ENCODE data around the gene CHIA. TPM values are rescaled to one million over a fixed set of nuclear protein-coding genes. Genes with fewer than 3 reads are reported as not detected.
"Not testable (repeated sequence)": the region's sequence is repeated elsewhere in the genome, so short reads cannot be mapped to it uniquely, and the experiment has no call there.

The CHIA gene
- total and polyA plus RNA-seq, 12 donors: 0.30 TPM; not detected in 11

DNA sequence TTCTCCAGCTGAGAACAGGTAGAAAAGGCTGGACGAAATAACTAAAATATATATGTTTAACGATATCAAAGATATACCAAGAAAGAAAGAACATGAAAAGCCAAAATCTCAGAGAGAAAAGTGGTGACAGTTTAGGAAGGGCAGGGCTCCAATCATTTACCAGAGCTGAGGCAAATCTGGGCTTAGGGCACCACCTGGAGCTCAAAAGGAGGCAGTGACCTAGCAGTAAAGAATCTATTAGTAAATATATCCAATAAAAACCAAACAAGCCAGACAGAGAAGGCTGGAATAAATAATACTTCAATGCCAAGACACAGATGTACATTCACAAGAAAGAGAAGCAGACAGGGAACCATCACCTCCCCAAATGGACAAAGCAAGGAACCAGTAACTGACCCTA lies 43.5 kb downstream of the CHIA start:
- Histone ChIP-seq H3K4me3 (no peak overlapping the region), H3K27me3 (peaks cover 0 to 3% (median 0%) of the 10 kb centered on the region in 7 donors), H3K27ac (no peak overlapping the region), H3K9me3 (peaks cover 0 to 43% (median 3%) of the 10 kb centered on the region in 11 donors), H3K4me1 (no peaks in the 10 kb centered on the region), H3K36me3 (no peaks in the 10 kb centered on the region)
- DNase-seq: no peak
- ATAC-seq: peak in 2 of 8 donors; percentile 58 to 71
- intact Hi-C loops (cut with DNase I): loop anchor here in 8 of 10 donors (1.0 to 5.0 kb wide), 4 partner anchors 107 to 112 kb away; partner anchors contain the start of gene CHI3L2 (in 1 of the 8)
- peak in 8 of 9 donors; percentile 24 to 62 (median 50) for TF ChIP-seq CTCF (IDR thresholded peaks at IDR 0.05)
- WGBS, 2 donors: 52 to 63% methylated on average over 2 of the region's 2 CpGs

DNA sequence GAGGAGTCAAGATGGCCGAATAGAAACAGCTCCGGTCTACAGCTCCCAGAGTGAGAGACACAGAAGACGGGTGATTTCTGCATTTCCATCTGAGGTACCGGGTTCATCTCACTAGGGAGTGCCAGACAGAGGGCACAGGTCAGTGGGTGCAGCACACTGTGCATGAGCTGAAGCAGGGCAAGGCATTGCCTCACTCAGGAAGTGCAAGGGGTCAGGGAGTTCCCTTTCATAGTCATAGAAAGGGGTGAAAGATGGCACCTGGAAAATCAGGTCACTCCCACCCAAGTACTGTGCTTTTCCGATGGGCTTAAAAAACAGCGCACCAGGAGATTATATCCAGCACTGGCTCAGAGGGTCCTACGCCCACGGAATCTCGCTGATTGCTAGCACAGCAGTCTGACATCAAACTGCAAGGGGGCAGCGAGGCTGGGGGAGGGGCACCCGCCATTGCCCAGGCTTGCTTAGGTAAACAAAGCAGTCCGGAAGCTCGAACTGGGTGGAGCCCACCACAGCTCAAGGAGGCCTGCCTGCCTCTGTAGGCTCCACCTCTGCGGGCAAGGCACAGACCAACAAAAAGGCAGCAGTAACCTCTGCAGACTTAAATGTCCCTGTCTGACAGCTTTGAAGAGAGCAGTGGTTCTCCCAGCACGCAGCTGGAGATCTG lies 44.7 kb downstream of the CHIA start:
- H3K27me3 ChIP-seq, DNase-seq, H3K36me3 ChIP-seq, ATAC-seq, H3K4me3 ChIP-seq, H3K4me1 ChIP-seq, H3K27ac ChIP-seq: not testable (repeated sequence)
- 86 to 88% methylated on average over 14 of the region's 15 CpGs for WGBS, 2 donors
- H3K9me3 ChIP-seq: peaks cover 0 to 35% (median 0%) of the 10 kb centered on the region in 11 donors
- intact Hi-C loops (cut with DNase I): loop anchor here in 3 of 10 donors (2.0 kb wide), 1 partner anchor 113 kb away; no protein-coding TSS in a partner anchor

DNA sequence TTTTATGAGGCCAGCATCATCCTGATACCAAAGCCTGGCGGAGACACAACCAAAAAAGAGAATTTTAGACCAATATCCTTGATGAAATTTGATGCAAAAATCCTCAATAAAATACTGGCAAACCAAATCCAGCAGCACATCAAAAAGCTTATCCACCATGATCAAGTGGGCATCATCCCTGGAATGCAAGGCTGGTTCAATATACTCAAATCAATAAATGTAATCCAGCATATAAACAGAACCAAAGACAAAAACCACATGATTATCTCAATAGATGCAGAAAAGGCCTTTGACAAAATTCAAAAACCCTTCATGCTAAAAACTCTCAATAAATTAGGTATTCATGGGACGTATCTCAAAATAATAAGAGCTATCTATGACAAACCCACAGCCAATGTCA lies 48.2 kb downstream of the CHIA start:
- ATAC-seq; H3K4me1 ChIP-seq; DNase-seq; H3K27me3 ChIP-seq; H3K27ac ChIP-seq; intact Hi-C loops (cut with DNase I); H3K36me3 ChIP-seq; H3K4me3 ChIP-seq: not testable (repeated sequence)
- WGBS, 2 donors: 69 to 75% methylated on average over 2 of the region's 2 CpGs
- peaks cover 0 to 14% (median 0%) of the 10 kb centered on the region in 11 donors for H3K9me3 ChIP-seq

- intact Hi-C loops (cut with DNase I): no loop called here
- DNase-seq: peak; percentile 82 to 83
- no peaks in the 10 kb centered on the region for H3K27me3 ChIP-seq
- H3K9me3 ChIP-seq: no peaks in the 10 kb centered on the region
- peaks cover 0 to 14% (median 0%) of the 10 kb centered on the region in 9 donors for H3K4me1 ChIP-seq
- WGBS, 2 donors: 2 to 3% methylated on average over 45 of the region's 45 CpGs
- H3K36me3 ChIP-seq: no peaks in the 10 kb centered on the region
- H3K27ac ChIP-seq: peak overlapping the region; percentile 60 to 86 (median 74)
- ATAC-seq: peak; percentile 93 to 98 (median 96)
- peak in 4 of 9 donors; percentile 15 to 32 (median 23) for TF ChIP-seq CTCF (IDR thresholded peaks at IDR 0.05)
- peak overlapping the region; percentile 24 to 66 (median 61) for H3K4me3 ChIP-seq
Measured at GRCh38 chr1:111346089-111346885, 55.6 kb downstream of the CHIA start.

- Histone ChIP-seq H3K4me1 (peaks cover 0 to 14% (median 0%) of the 10 kb centered on the region in 9 donors), H3K27ac (peak overlapping the region in 8 of 10 donors; percentile 65 to 86 (median 74)), H3K27me3 (no peaks in the 10 kb centered on the region), H3K4me3 (peak overlapping the region in 9 of 10 donors; percentile 46 to 66 (median 63)), H3K36me3 (no peaks in the 10 kb centered on the region), H3K9me3 (no peaks in the 10 kb centered on the region)
- TF ChIP-seq CTCF (IDR thresholded peaks at IDR 0.05): no peak
- intact Hi-C loops (cut with DNase I): no loop called here
- DNase-seq (no peak), ATAC-seq (peak in 3 of 8 donors; percentile 4 to 15 (median 4))
- 56 to 63% methylated on average over 6 of the region's 6 CpGs for WGBS, 2 donors
Measured at GRCh38 chr1:111347026-111347425, 56.4 kb downstream of the CHIA start.

All from heart right ventricle (tissue), 16 donors.